HG03571 (cell line): ENCODE results near the gene EIF4E1B.
A peak's percentile ranks its signal among the peaks of the same experiment; 100 is the strongest.

ENCODE experiments used
- ATAC-seq: cut with Tn5 transposase; IDR thresholded peaks from one replicate; pipeline ENCODE4 v1.9.1; 2021; ENCODE audit not compliant: unreplicated experiment

The EIF4E1B gene

DNA sequence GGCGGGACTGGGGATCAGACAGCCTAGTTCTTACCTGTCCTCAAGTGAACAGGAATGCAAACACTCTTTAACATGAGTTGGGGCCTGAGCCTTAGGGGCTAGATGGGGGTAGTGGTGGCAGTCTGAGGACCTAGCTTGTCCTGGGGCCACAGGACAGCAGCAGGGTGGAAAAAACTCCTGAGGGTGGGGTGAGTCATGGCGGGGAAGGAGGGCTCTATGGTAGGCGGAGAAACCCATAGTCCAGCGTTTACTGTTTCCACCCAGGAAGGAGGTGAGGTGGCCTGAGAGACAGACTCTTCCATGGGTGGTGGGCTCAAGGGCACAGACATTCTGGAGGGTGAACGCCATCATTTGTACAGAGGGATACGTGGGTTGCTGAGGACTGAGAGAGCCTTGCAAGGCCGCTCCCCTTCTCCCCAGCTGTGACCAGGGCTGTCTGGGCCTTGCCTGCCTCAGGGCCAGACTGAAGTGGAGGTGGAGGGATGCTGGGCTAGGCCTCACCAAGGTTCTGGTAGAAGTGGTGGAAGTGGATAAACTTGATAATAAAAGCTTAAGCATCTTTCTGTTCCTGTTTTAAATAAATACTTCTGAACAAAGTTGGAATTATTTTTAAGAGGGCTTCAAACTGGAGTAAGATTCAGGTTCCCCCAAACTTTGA is 15.7 kb downstream of the EIF4E1B start:
- no peak for ATAC-seq

DNA sequence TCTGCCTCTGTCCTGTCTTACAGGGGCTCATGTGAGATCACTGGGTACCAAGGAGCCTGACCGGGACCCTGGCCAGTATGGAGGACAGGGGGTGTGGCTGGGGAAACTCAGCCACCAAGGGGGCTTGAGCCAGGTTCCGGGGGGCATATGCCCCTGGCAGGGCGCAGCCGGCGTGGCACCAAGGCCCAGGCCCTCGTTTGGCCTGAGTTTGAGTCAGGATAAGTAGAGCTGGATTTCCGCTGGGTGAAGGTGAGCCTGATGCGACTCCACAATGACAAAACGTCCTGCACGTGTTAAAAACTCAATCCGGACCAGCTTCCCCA is 16.2 kb downstream of the EIF4E1B start:
- ATAC-seq: peak; percentile 17

DNA sequence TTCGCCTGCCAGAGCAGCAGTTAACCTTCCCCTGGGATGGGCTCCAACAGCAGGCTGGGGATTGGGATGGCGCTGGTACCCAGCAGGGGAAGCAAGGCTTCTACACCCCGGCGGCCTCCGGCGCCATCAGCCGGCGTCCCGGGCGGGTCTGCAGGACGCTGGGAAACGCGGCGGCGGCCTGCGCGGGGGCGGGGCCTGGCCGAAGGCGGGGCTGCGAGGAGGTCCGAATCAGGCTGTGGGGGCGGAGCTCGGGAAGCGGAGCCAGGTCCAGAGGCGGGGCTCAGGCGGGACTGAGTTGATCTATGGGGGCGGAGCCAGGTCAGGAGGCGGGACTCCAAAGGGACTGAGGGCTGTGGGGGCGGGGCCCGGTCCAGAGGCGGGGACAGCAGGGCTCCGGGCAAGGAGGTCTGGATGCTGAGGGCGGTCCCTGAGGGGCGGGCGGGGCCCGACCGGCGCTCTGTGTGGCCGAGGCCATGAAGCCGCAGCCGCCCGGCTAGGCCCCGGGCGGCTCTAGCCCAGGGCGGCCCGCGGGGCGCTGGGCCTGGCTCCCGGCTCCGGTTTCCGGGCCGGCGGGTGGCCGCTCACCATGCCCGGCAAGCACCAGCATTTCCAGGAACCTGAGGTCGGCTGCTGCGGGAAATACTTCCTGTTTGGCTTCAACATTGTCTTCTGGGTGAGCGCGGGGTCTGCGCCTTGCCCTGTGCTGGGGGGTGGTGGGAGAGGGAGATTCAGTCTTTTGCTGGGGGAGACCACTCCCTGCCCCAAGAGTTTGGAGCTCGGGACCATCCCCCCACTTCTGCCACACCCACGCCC is 16.8 kb downstream of the EIF4E1B start, which contains the start of gene TSPAN17:
Gene TSPAN17, plus strand, starts transcription at position 455 of the 813 bp plus-strand sequence. Its CDS starts 132 bp downstream, at position 587.
- peak; percentile 94 for ATAC-seq

DNA sequence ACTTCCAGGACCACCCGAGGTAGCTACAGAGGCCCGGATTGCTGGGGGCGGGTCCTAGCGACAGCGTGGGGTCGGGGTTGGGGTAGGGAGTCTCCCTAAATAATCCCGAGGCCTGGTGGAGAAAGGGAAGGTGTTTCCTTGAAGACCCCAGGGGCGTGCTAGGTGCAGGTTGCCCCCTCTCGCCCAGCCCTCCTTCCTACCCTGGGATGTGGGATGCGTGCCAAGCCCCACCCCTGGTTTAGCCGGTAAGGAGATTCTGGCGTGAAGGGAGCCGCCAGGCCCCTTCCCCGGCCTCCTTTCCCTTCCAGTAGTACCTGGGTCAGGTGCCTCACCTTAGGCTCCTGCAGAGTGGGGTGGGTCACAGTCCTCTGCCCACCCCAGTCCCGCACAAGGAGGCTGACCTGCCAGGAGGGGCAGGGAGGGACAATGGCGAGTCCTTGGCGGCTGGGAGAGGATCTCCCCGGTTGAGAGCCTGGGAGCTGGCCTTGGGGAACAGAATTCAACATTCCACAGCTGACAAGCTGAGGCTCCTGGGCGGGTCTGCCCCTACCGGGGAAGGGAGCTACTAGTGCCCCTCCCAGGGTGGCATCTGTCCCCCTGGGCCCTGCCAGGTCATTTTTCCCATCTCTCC is 17.5 kb downstream of the EIF4E1B start:
- ATAC-seq: no peak

DNA sequence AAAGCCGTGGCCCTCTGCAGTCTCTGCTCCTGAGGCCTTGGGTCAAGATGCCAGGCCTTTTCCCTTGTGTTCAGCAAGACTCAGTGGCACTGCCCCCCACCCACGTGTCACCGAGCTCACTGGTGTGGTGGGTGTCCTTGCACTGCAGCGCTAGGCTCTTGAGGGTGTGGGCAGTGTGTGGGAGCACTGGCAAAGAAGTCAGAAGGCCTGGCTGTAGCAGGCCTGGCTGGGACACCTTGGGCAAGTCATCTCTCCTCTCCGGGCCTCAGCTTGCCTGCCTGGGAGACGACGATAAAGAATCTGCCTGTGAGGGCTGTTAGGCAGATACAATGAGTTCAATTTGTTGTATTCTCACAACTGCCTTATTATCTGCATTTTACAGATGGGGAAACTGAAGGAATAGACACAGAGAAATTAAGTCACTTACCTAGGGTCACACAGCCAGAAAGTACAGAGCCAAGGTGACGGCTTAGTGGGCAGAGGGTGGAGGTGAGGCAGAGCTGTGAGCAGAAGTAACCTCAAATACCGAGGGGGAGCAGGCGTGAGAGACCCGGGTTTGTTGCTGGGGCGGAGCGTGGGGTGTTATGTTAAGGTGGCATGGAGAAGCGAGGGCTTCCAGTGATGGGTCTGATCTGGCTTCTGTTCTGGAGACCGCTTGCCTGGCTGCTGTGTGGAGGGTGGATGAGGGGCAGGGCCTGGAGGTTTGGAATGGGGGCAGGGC is 18.2 kb downstream of the EIF4E1B start:
- no peak for ATAC-seq

DNA sequence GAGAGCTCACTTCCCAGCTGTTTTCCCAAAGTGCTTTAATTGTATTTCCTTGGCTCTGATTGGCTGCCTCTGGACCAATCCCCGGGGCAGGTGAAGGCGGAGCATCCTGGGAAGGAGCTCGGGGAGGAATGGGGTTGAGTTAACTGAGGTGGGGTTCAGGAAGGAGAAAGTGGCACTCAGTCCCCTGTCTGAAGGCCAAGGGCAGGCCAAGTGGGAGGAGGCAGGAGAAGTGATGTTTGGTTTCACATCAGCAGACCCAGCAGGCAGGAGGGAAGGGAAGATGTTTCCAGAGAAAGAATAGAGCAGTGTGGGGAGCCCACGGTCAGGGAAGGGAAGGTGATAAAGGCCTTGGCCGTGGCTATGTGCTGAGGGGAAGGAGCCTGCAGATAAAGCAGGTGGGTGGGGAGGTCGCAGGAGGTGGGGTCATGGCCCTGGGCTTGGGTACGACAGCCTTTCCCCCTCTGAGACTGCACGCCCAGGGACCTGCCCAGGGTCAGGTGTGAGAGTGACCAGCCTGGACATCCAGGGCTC is 19.9 kb downstream of the EIF4E1B start:
- ATAC-seq: no peak

DNA sequence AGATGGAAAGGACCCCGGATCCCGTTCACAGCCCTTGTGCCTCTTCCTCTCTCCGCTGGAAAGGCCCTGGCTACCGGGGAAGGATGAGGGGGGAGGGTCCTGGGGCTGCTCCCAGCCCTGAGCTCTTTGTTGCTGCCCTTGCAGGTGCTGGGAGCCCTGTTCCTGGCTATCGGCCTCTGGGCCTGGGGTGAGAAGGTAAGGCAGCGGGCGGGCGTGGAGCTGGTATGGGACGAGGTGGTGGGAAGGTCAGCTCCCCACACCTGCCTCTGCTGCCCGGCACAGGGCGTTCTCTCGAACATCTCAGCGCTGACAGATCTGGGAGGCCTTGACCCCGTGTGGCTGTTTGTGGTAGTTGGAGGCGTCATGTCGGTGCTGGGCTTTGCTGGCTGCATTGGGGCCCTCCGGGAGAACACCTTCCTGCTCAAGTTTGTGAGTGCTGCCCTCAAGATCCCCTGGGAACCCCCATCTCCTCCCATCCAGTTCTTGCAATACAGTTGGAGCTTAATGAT is 21.1 kb downstream of the EIF4E1B start:
- no peak for ATAC-seq

DNA sequence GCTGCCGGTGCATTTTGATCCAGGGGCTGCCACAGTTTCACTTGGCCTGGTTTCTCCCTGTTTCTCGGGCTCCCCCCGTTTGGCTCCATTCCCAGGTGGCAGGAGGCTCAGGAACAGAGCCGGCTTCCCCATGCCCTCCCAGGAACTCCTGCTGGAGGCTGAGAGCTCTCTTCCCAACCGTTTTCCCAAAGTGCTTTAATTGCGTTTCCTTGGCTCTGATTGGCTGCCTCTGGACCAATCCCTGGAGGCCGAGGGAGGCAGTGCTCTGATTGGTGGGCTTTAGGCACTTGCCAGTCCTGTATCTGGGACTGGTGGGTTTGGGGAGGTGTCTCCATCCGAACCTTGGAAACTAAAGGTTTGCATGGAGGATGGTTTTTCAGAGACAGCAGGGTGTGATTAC is 21.7 kb downstream of the EIF4E1B start:
- ATAC-seq: no peak

DNA sequence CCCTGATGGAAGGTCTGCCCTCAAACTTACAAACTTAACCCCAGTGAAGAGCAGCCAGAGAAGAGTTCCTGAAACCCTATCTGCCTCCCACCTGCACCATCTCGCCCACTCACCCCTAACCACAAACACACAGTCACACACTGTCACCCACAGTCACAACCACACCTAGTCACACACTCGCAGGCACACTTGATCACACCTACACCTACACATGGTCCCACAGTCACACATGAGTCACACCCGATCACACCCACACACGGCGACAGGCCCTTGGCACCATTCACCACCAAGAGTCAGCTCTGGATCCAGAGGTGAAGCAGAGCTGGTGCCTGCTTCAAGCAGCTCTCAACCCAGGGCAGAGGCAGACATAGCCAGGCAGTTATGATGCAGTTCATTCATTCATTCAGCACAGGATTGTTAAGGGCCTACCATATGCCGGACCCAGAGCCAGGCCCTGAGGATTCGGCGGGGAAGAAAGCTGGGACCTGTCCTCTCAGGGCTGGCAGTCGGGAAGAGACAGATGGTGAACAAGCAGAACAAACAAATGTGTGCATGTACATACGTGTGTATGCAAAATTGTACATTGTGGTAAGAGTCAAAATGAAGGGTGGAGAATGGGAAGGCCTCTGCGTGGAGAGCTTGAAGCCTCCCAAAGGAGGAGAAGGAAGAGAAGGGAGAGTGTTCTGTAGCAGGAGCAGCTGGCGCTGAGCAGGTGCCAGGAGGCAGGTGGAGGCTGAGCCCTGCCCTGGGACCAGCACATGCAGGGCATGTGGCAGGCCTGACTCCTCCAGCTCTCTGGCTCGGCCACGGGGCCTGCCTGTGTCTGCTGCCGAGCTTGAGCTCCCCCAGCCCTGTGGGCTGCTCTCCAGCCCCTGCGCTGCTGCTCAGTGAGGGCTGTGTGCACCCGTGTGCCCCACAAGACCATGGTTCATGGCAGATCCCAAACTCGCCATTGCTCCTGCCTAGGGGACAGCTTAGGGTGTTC is 23.2 kb downstream of the EIF4E1B start:
- no peak for ATAC-seq

DNA sequence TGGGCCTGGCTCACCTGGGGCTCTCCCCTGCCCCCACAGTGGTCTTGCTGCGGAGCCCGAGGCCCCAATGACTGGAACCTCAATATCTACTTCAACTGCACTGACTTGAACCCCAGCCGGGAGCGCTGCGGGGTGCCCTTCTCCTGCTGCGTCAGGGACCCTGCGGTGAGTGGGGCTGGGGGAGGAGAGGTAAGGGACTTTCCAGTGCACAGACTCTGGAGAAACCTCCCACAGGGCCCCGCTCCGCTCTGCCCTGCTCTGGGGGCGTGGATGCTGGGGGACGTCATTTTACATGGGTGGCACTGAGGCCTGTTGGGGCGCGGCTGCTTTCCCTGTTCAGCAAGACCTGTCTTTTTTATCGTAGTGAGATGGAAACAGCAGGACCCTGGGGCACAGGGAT is 24.4 kb downstream of the EIF4E1B start:
- ATAC-seq: no peak

DNA sequence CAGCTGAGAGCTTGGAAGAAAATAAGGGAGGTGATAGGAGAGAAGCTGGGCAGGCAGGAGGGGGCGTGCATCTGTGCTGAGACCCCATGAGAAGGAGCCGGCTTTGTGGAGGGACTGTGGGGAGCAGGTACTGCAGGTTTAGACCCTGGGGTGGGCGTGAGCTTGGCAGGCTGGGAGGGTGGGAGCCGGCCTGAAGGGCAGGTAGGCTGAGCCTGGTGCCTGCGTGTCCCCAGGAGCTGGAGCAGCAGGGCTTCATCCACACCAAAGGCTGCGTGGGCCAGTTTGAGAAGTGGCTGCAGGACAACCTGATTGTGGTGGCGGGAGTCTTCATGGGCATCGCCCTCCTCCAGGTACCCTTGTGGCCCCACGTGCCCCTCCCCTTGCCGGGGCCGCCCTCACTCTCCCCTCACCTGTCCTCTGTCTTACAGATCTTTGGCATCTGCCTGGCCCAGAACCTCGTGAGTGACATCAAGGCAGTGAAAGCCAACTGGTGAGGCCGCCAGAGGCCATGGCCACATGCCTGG is 26.1 kb downstream of the EIF4E1B start:
- ATAC-seq: no peak

DNA sequence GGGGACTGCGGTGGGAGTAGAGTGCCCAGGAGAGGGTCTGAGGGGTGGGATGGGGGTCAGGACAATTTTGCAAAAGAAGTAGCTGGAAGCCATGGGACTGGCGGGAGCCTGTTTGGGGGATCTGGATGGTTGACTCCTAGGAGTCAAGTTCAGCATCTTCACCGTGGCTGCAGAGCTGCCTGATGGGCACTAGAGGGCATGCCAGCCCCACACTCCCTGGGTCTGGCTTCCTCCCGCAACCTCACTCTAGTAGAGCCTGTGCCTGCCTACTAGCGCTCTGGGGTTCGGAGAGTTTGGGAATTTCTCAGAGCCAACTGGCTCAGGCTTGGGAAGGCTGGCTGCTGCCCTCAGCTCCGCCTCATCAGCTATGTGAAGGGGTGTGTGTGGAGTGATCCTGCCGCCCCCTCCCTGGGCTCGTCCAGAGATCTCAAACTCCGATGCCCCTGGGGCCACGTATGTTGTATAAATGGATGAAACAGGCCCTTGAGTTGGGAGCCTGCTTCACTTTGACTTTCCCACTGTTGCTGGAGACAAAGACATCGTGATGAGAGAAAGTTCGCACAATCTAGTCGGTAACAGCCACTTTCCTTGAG is 27.6 kb downstream of the EIF4E1B start:
- ATAC-seq: no peak

DNA sequence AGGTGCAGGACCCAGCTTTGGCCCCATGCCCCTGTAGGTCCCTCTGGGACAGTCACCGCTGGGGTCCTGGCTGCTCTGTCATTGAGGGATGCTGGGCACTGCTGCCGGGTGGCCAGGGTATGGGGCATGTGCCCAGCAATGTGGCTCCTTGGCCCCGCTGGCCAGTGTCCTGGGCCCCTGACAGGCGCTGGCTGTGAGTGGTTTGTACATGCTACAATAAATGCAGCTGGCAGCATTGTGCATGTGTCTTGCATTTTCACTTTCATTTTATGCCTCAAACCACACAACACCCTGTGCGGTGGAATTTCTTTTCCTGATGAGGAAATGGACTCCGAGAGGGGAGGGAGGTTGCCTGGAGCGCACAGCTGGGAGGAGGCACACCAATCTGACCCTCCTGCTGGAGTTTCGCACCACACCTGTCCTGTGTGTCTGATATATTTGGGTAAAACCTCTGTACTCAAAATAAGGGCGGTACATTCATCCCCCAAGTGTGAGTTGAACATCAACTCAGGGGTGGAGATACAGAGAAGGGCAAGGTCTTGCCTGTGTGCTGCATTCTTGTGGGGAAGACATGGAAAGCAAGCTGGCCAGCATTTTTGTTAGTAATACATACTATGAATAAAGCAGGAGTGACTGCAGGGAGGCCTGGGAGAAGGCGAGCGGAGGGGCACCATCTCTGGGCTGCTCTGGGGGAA is 28.5 kb downstream of the EIF4E1B start:
- no peak for ATAC-seq

DNA sequence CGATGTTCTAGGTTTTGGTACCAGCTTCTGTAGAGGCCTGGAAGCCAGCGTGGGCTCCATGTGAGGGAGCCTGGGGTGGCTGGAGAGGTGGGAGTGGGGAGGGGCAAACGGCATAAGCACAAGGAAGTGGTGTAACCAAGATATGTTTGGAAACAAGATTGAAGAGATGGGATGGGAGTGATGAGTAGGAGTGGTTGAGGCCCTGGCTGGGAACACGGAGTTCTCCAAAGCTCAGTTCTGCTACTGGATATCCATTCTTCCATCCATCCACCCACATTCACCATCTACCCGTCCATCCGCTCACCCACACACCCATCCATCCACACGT is 29.0 kb downstream of the EIF4E1B start:
- no peak for ATAC-seq

DNA sequence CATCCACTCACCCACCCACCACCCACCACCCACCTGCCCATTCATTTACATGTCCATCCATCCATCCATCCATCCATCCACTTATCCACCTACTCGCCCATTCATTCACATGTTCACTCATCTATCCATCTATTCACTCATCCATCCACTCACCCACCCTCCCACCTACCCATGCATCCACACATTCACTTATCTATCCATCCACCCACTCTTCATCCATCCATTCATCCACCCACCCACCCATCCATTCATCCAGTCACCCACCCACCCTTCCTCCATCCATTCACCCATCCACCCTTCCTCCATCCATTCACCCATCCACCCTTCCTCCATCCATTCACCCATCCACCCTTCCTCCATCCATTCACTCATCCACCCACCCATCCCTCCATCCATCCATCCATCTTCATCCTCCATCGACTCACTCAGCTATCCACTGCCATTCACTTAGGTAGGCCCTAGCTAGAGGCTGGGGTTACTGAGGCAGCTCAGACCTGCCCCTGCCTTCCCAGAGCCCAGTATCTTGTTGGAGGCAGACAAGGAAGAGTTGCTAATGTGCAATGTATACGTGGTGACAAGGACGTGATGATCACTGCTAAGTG is 29.5 kb downstream of the EIF4E1B start:
- no peak for ATAC-seq

DNA sequence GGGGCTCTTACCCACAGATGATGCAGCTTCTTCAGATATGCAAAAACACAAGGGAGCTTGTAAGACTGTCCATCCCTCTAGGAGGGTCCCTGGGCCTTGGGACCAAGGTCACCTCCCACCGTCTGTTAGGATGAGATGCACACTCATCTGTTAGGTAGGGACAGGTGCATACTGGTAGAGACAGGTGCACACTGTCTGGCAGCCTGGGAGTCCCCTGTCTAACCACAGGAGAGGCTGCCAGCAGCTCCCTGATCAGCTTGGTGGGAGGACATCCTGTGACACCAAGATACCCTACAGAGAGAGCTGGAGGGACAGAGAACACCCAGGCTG is 30.0 kb downstream of the EIF4E1B start:
- ATAC-seq: peak; percentile 13

DNA sequence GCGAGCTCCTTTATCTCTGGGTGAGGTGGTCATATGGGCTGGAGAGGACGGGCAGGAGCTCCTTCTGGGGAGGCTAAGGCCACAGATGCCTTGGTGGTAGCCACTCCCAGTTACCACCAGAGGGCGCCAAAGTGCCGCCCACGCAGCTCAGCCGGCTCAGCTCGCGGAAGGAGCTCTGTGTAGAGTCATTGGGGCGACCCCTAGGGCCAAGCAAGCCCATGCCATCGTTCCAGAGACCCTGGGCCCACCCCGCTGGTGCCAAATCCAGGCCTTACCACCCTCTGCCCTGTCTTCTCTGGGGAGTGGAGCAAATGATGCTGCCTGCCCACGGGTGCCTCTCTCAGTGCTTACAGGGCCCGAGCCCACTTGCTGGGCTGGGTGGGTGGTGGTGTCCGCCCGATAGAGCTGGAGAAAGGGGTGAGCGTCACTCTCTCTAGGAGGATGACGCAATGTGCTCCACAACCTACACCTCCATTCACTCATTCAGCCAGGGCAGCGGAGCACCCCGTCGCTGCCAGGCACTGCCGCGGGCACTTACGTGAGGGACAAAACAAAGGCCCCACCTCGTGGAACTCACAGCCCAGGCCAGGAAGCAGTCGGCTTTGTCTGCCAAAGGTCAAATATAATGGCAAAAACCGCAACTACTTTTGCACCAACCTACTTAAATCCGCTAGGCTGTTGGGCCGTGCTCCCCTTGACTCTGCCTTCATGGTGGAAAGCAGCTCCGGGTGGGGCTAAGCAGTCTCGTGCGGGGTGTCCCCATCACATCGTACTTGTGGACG is 30.6 kb downstream of the EIF4E1B start:
- ATAC-seq: peak; percentile 44

DNA sequence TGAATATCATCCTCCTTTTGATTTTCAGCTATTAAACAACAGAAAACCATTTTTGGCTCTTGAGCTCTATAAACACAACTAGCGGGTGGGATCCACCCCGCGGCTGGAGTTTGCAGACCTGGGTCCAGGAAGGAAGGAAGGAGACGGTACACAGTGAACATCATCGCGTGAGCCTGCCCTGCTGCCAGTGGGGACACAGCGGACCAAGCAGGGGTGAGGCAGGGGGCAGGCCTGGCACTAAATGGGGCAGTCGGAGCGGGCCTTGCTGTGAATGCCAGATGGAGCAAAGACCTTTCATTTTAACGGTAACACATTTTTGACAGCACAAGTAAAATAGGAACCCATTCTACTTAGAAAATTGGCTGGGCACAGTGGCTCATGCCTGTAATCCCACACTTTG is 31.2 kb downstream of the EIF4E1B start:
- ATAC-seq: no peak
